RWPE1 (cell line): ENCODE results near the gene NTN1.

Experiments
- CTCF ChIA-PET: fragments of 350-600 bp; sonication (Branson Sonifier 250); formaldehyde crosslinking; extraction: SDS; loops from one replicate; lab custom pipeline; 2021; lab: Yijun Ruan, JAX
- POLR2A ChIA-PET: fragments of 400-600 bp; formaldehyde crosslinking; extraction: SDS; loops from one replicate; lab custom pipeline; 2020; ENCODE audit warnings: antibody characterized with exemption; ENCODE audit not compliant: low non-redundant PET; lab: Yijun Ruan, JAX
- DNase-seq: peaks from one replicate; pipeline ENCODE4 v3.0.0; 2012; ENCODE audit warnings: low spot score
- H3K27ac ChIP-seq: fragments of 450-650 bp; 2 replicates; pipeline ENCODE4 v1.5.1; 2017
- CTCF ChIP-seq: fragments of 450-650 bp; conservative IDR thresholded peaks from 2 replicates; pipeline ENCODE4 v1.5.1; 2017; ENCODE audit warnings: low read depth, mild to moderate bottlenecking

NTN1 gene

GRCh38 chr17:9183306-9183705 is 162.0 kb downstream of the NTN1 start:
- no peak for TF ChIP-seq CTCF
- no peak overlapping the region for H3K27ac ChIP-seq
- ChIA-PET CTCF (interaction anchor here (0.6 kb wide), 1 partner anchor 837 kb away, joined by 3 read pairs; no protein-coding TSS in a partner anchor), POLR2A (no interaction called here)
- DNase-seq = no peak

DNA sequence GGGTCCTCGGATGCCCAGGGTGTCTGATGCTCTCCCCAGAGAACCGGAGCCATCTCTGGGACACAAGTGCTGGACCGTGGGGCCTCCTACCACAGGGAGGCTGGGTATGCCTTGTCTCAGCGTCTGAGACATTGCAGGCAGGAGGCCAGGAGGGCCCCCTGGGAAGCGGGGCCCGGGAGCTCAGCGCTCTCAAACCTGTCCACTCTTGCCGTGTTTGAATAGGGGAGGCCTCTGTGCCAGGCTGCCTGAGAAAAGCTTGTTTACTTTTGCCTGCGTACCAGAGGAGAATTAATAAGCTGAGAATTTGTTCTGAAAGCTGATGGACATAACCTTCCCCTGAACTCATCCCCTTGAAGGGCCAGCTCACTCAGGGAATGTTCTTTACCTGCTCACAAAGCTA is 163.8 kb downstream of the NTN1 start:
- CTCF ChIA-PET = no interaction called here
- no peak overlapping the region for H3K27ac ChIP-seq
- POLR2A ChIA-PET = no interaction called here
- TF ChIP-seq CTCF = no peak
- no peak for DNase-seq

DNA sequence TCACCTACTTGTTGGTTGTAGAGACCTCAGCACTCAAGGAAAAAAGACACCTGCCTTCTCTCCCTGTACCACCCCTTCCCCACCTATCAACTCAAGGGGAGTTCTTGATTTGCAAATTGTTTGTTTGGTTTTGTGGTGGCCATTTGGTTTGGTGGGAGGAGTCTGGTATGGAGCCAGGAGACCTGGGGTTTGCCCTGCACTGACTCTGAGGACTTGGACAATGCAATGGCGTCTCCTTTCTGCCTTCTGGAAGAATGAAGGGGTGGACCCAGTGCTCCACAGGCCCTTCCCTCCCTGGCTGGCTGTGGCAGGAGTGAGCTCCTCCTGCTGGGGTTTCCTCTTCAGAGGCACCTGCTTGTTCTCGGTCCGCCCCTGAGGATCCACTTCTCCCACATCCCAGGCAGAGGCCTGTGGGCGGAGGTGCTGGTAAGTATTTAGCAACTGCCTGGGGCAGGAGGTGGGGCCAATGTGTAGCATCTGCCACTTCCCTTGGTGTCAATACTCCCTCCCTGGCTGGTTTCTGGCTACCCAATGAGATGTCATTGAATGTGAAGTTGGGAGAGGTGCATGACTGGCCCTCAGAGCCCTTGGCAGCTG is 164.5 kb downstream of the NTN1 start:
- ChIA-PET CTCF (no interaction called here), POLR2A (no interaction called here)
- no peak for TF ChIP-seq CTCF
- H3K27ac ChIP-seq = no peak overlapping the region
- DNase-seq = no peak

- TF ChIP-seq CTCF = no peak
- ChIA-PET POLR2A (no interaction called here), CTCF (no interaction called here)
- DNase-seq = no peak
- no peak overlapping the region for H3K27ac ChIP-seq
Observed at GRCh38 chr17:9187828-9188227, 166.5 kb downstream of the NTN1 start.

GRCh38 chr17:9188367-9188766 is 167.1 kb downstream of the NTN1 start:
- ChIA-PET POLR2A (no interaction called here), CTCF (interaction anchor here (0.5 to 0.6 kb wide), 2 partner anchors 31 to 356 kb away, joined by 3 to 6 read pairs; no protein-coding TSS in a partner anchor)
- no peak for DNase-seq
- H3K27ac ChIP-seq = no peak overlapping the region
- TF ChIP-seq CTCF = no peak

DNA sequence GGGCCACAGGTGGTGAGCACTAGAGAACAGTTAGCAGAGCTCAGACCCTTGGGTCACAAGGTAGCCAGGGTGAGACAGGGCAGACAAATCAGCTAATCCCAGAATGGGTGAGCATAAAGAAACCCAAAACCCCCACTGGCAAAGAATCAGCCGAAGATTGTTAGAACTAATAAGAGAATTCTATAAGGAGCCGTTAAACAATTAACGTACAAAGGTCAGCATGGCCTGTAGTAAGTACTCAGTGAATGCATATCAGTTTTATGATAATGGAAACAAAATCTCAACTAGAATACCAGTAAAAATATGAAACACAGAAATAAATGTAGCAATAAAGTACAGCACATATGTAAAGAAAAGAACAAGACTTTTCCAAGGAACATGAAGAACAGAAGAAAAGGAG is 168.6 kb downstream of the NTN1 start:
- ChIA-PET CTCF (no interaction called here), POLR2A (no interaction called here)
- H3K27ac ChIP-seq = no peak overlapping the region
- TF ChIP-seq CTCF = no peak
- DNase-seq = no peak
